H1 (cell line): ENCODE measurements around the gene SRSF3. TPM values are rescaled to one million over a fixed set of nuclear protein-coding genes. Genes with fewer than 3 reads are reported as not detected.

ENCODE experiments used
- CTCF ChIA-PET: fragments of 300-600 bp; sonication (Branson Sonifier 250); formaldehyde crosslinking; loops from one replicate; lab custom pipeline; 2021; ENCODE audit not compliant: partially characterized antibody; lab: Charles Lee
- POLR2A ChIA-PET: fragments of 300-600 bp; sonication (Branson Sonifier 250); formaldehyde crosslinking; loops from one replicate; lab custom pipeline; 2021; ENCODE audit warnings: inconsistent platforms; ENCODE audit not compliant: partially characterized antibody; lab: Charles Lee
- DNase-seq, 2 experiments: peaks; one replicate each; pipeline versions ENCODE4 v3.0.0 to v3.0.0-alpha.2; 2010 to 2022; ENCODE audit warnings: low spot score in 2 of 2, low read depth in 1 of 2, mixed read lengths in 1 of 2
- FAIRE-seq: peaks from 2 replicates; lab custom pipeline; 2011; peaks lifted over from hg19 to GRCh38; lab: Jason Lieb, UNC
- H2AFZ ChIP-seq: 2 replicates; pipeline ENCODE4 v1.8.1; 2012; ENCODE audit warnings: low read length, inconsistent platforms
- H2AK5ac ChIP-seq: 2 replicates; pipeline ENCODE4 v1.6.1; 2013; ENCODE audit warnings: low read depth, low read length
- H2BK120ac ChIP-seq: replicated peaks from 2 replicates; pipeline ENCODE3; 2013; ENCODE audit warnings: low read depth, low read length, inconsistent platforms
- H2BK12ac ChIP-seq: 2 replicates; pipeline ENCODE4 v1.6.1; 2013; ENCODE audit warnings: low read depth, low read length
- H2BK15ac ChIP-seq: 2 replicates; pipeline ENCODE4 v1.6.1; 2013; ENCODE audit warnings: low read length
- H2BK20ac ChIP-seq: 2 replicates; pipeline ENCODE4 v1.6.1; 2013; ENCODE audit warnings: low read length
- H2BK5ac ChIP-seq: 2 replicates; pipeline ENCODE4 v1.6.1; 2013; ENCODE audit warnings: low read depth, low read length
- H3K14ac ChIP-seq: 2 replicates; pipeline ENCODE4 v1.6.1; 2013; ENCODE audit warnings: inconsistent platforms; ENCODE audit not compliant: insufficient read length
- H3K18ac ChIP-seq: 2 replicates; pipeline ENCODE4 v1.6.1; 2013; ENCODE audit warnings: low read length; ENCODE audit errors: extremely low read depth
- H3K23ac ChIP-seq: 2 replicates; pipeline ENCODE4 v1.6.1; 2013; ENCODE audit warnings: inconsistent platforms; ENCODE audit not compliant: insufficient read length
- H3K23me2 ChIP-seq: 2 replicates; pipeline ENCODE4 v1.6.1; 2013; ENCODE audit warnings: low read depth, low read length
- H3K27ac ChIP-seq: 2 replicates; pipeline ENCODE4 v1.6.1; 2011; ENCODE audit warnings: low read depth, low read length, inconsistent platforms
- H3K27me3 ChIP-seq, 4 experiments: replicated peaks in 1 of 4; 1 replicate in 1 of 4; 2 replicates in 3 of 4; pipeline versions ENCODE4 v1.6.1 to v1.8.1; 2011 to 2013; ENCODE audit warnings: low read length in 3 of 4, mild to moderate bottlenecking in 3 of 4, inconsistent platforms in 2 of 4, mixed read lengths in 2 of 4, moderate library complexity in 1 of 4; ENCODE audit not compliant: control insufficient read depth in 3 of 4, insufficient read depth in 3 of 4; ENCODE audit errors: extremely low read depth in 1 of 4
- H3K36me3 ChIP-seq, 4 experiments: 2 replicates each; pipeline versions ENCODE4 v1.6.1 to v1.8.1; 2011 to 2013; ENCODE audit warnings: mild to moderate bottlenecking in 4 of 4, low read length in 3 of 4, moderate library complexity in 2 of 4, control low read depth in 1 of 4, inconsistent platforms in 1 of 4; ENCODE audit not compliant: insufficient read depth in 4 of 4, control insufficient read depth in 2 of 4
- H3K4ac ChIP-seq: replicated peaks from 2 replicates; pipeline ENCODE3; 2013; ENCODE audit warnings: low read length, low read depth, mixed read lengths, inconsistent platforms; ENCODE audit not compliant: insufficient read length
- H3K4me1 ChIP-seq, 4 experiments: replicated peaks in 1 of 4; 1 replicate in 1 of 4; 2 replicates in 3 of 4; pipeline versions ENCODE4 v1.6.1 to v1.8.1; 2011 to 2013; ENCODE audit warnings: low read length in 3 of 4, inconsistent platforms in 2 of 4, mixed read lengths in 1 of 4; ENCODE audit not compliant: insufficient read depth in 4 of 4, control insufficient read depth in 3 of 4
- H3K4me2 ChIP-seq, 2 experiments: 2 replicates each; pipeline versions ENCODE4 v1.6.1 to v1.8.1; 2011 to 2013; ENCODE audit warnings: low read depth in 2 of 2, low read length in 2 of 2, control low read depth in 1 of 2, inconsistent platforms in 1 of 2, mild to moderate bottlenecking in 1 of 2; ENCODE audit not compliant: insufficient read depth in 1 of 2
- H3K4me3 ChIP-seq, 4 experiments: fragments of 200-600, 300-600 bp in 1 of 4; sonication (generic), shearing (Covaris generic), sonication (Bioruptor Twin) in 1 of 4; 2 replicates each; pipeline versions ENCODE4 v1.5.1 to v1.8.1; 2011 to 2016; ENCODE audit warnings: low read length in 4 of 4, low read depth in 3 of 4, control low read depth in 2 of 4, inconsistent platforms in 2 of 4, mild to moderate bottlenecking in 2 of 4, mixed read lengths in 1 of 4, moderate library complexity in 1 of 4; ENCODE audit not compliant: insufficient read depth in 2 of 4; ENCODE audit errors: extremely low read depth in 1 of 4
- H3K56ac ChIP-seq: replicated peaks from 2 replicates; pipeline ENCODE3; 2013; ENCODE audit warnings: low read depth, mild to moderate bottlenecking, mixed read lengths, low read length, inconsistent platforms; ENCODE audit not compliant: insufficient read length
- H3K79me1 ChIP-seq: 2 replicates; pipeline ENCODE4 v1.6.1; 2013; ENCODE audit warnings: low read depth, low read length, control low read depth
- H3K79me2 ChIP-seq, 2 experiments: 2 replicates each; pipeline versions ENCODE4 v1.6.1 to v1.8.1; 2012 to 2013; ENCODE audit warnings: low read length in 2 of 2, mild to moderate bottlenecking in 2 of 2, inconsistent platforms in 1 of 2; ENCODE audit not compliant: insufficient read depth in 2 of 2, control insufficient read depth in 1 of 2
- H3K9ac ChIP-seq, 4 experiments: replicated peaks in 1 of 4; 1 replicate in 1 of 4; 2 replicates in 3 of 4; pipeline versions ENCODE4 v1.6.1 to v1.8.1; 2011 to 2013; ENCODE audit warnings: low read depth in 3 of 4, low read length in 3 of 4, control low read depth in 2 of 4, mild to moderate bottlenecking in 2 of 4, moderate library complexity in 2 of 4, inconsistent platforms in 1 of 4; ENCODE audit errors: extremely low read depth in 1 of 4
- H3K9me3 ChIP-seq, 2 experiments: 2 replicates each; pipeline versions ENCODE4 v1.6.1 to v1.8.1; 2012 to 2013; ENCODE audit warnings: mild to moderate bottlenecking in 2 of 2, moderate library complexity in 2 of 2, control low read depth in 1 of 2, inconsistent platforms in 1 of 2, low read depth in 1 of 2, low read length in 1 of 2, mixed read lengths in 1 of 2; ENCODE audit not compliant: insufficient read depth in 2 of 2
- H4K20me1 ChIP-seq, 2 experiments: replicated peaks in 1 of 2; 2 replicates each; pipeline versions ENCODE3 to v1.8.1; 2011 to 2013; ENCODE audit warnings: inconsistent platforms in 2 of 2, low read length in 2 of 2, mild to moderate bottlenecking in 1 of 2; ENCODE audit not compliant: insufficient read depth in 2 of 2, control insufficient read depth in 1 of 2
- H4K5ac ChIP-seq: 2 replicates; pipeline ENCODE4 v1.6.1; 2013; ENCODE audit warnings: low read length, low read depth, mixed read lengths, inconsistent platforms; ENCODE audit not compliant: insufficient read length
- H4K8ac ChIP-seq: 2 replicates; pipeline ENCODE4 v1.8.0; 2013; ENCODE audit warnings: mild to moderate bottlenecking, moderate library complexity, low read length, inconsistent platforms; ENCODE audit not compliant: insufficient read depth; ENCODE audit errors: extremely low read depth
- H4K91ac ChIP-seq: replicated peaks from 2 replicates; pipeline ENCODE3; 2013; ENCODE audit warnings: low read length, mixed read lengths, inconsistent platforms; ENCODE audit not compliant: insufficient read length
- POU5F1 ChIP-seq: IDR thresholded peaks from 2 replicates; pipeline ENCODE4 v1.6.1; 2011; ENCODE audit warnings: low read depth, mild to moderate bottlenecking, low read length, moderate library complexity
- WGBS, 2 experiments: shearing (Covaris generic) in 1 of 2; methylation state at CpG; one replicate each; pipeline versions ENCODE4 v1.1.6 to v1.1.7; 2013 to 2015; ENCODE audit warnings: low lambda C conversion rate in 2 of 2, mixed read lengths in 2 of 2, inconsistent platforms in 1 of 2, low coverage in 1 of 2, missing lambda C conversion rate in 1 of 2; ENCODE audit not compliant: insufficient replicate concordance in 2 of 2, insufficient coverage in 1 of 2, insufficient read length in 1 of 2; ENCODE audit errors: extremely low coverage in 1 of 2, missing lambda C conversion rate in 1 of 2; 5-methylcytosine and 5-hydroxymethylcytosine counted together
- polyA plus RNA-seq, 7 experiments: library from polyadenylated mRNA; depleted of rRNA in 3 of 7; stranded (reverse) in 5 of 7; unstranded in 2 of 7; fragments of >200 nt in 5 of 7; fragments of 200-250 nt in 2 of 7; gene quantifications; 1 replicate in 5 of 7; 2 replicates in 1 of 7; 4 replicates in 1 of 7; pipeline versions ENCODE4 v1.2.1 to v1.2.3, GENCODE V29; 2011 to 2013; ENCODE audit warnings: missing spikeins in 2 of 7, mixed read lengths in 2 of 7
- total RNA-seq: library from RNA; stranded (reverse); fragmentation: NEBNext Ultra II Directional; extraction: Animal tissue kit (Norgen Biotek cat#: 25700); gene quantifications from 2 replicates; pipeline ENCODE4 v1.2.1, GENCODE V29; 2021

Gene SRSF3
- total and polyA plus RNA-seq, 2 of the 8 experiments (the other 6 are each of a cell fraction or from before 2014, with no cell fraction given) = 471 to 689 TPM

- Histone ChIP-seq H4K20me1 (no peaks in the 10 kb centered on the region), H3K23me2 (peaks cover 9% of the 10 kb centered on the region), H3K14ac (no peak overlapping the region), H3K27me3 (no peaks in the 10 kb centered on the region), H4K8ac (peak overlapping the region; percentile 90; the same call in 1 of the 2 replicates), H3K9me3 (no peaks in the 10 kb centered on the region), H2BK5ac (peak overlapping the region; percentile 78), H3K4ac (no peak overlapping the region), H3K36me3 (peaks cover 0 to 2% (median under 1%) of the 10 kb centered on the region in 4 experiments; a peak in 2 of 8 replicates), H3K23ac (no peak overlapping the region), H2BK12ac (no peak overlapping the region), H3K9ac (peak overlapping the region; percentile 55 to 91 (median 88)), H3K18ac (peak overlapping the region; percentile 6; the same call in 1 of the 2 replicates), H2AK5ac (no peak overlapping the region), H2BK15ac (no peak overlapping the region), H3K4me1 (peaks cover 0 to 9% (median 4%) of the 10 kb centered on the region in 4 experiments; a peak in 4 of 7 replicates), H2AFZ (no peak overlapping the region), H3K79me1 (peaks cover 6% of the 10 kb centered on the region), H3K79me2 (peaks cover 6 to 43% of the 10 kb centered on the region in 2 experiments; a peak in 3 of 4 replicates), H3K56ac (peak overlapping the region; percentile 34), H2BK120ac (no peak overlapping the region), H2BK20ac (no peak overlapping the region), H3K4me2 (peak overlapping the region; percentile 80 to 91), H3K4me3 (peak overlapping the region; percentile 84 to 97 (median 92)), H4K5ac (no peak overlapping the region), H3K27ac (peak overlapping the region; percentile 81), H4K91ac (no peak overlapping the region)
- no peak for FAIRE-seq
- 5% methylated on average over 14 of the region's 15 CpGs; no CpG with 5 or more reads in 1 of the 2 experiments for WGBS, 2 experiments
- no peak for TF ChIP-seq POU5F1
- no peak for DNase-seq
- CTCF ChIA-PET = no interaction called here
- POLR2A ChIA-PET = interaction anchor here (0.6 to 3.5 kb wide), 4 partner anchors 23 to 51 kb away, joined by 4 to 18 read pairs (median 8); partner anchors contain the start of gene SRSF3
These were observed 47.7 kb upstream of the SRSF3 start for GRCh38 chr6:36546308-36546919.
